Measurements from ENCODE around the gene CD44. TPM values are rescaled to one million over a fixed set of nuclear protein-coding genes. Genes with fewer than 3 reads are reported as not detected.

The CD44 gene
- total RNA-seq, 1 donor from 2014 or later: 613 TPM

GRCh38 chr11:35250621-35251020, 111.7 kb downstream of the CD44 start:
- peak in 1 of 2 donors; percentile 42 for ATAC-seq

DNA sequence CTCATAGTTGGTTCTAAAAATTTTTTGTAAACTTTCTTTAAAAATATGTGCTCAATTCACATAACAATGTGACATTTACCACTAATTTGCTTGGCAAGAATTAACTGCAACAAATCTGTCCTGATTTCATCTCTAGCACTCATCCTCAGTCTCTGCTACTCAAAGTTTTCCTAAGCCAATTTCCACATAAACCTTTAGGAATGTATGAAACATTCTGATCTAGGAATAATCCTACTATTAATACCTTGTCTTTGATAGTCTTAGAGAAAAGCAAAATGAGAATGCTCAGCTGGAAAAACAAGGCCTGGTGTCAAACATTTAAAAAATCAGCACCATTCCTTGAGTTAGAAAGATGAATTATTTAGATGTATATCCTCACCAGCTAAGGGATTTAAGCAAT, 114.3 kb downstream of the CD44 start:
- no peak for TF ChIP-seq CTCF (IDR thresholded peaks at IDR 0.05)
- no peaks in the 10 kb centered on the region for H3K36me3 ChIP-seq
- H3K4me3 ChIP-seq: no peak overlapping the region
- ATAC-seq (no peak), DNase-seq (no peak)
- no peaks in the 10 kb centered on the region for H3K9me3 ChIP-seq
- H3K27me3 ChIP-seq (ENCODE audit: low read depth): no peaks in the 10 kb centered on the region
- intact Hi-C loops (cut with DNase I): no loop called here
- peaks cover 5% of the 10 kb centered on the region for H3K4me1 ChIP-seq
- H3K27ac ChIP-seq: no peak overlapping the region

More at GRCh38 chr11:35250621-35251020, 111.7 kb downstream of the CD44 start:
- peaks cover 8% of the 10 kb centered on the region for H3K4me1 ChIP-seq
- no peak for TF ChIP-seq CTCF (IDR thresholded peaks at IDR 0.05)
- no peak overlapping the region for H3K27ac ChIP-seq
- H3K36me3 ChIP-seq: no peaks in the 10 kb centered on the region
- intact Hi-C loops (cut with DNase I): no loop called here
- H3K4me3 ChIP-seq: no peak overlapping the region
- no peaks in the 10 kb centered on the region for H3K9me3 ChIP-seq
- no peaks in the 10 kb centered on the region for H3K27me3 ChIP-seq (ENCODE audit: low read depth)
- no peak for DNase-seq

- no peak for TF ChIP-seq CTCF (IDR thresholded peaks at IDR 0.05)
- Histone ChIP-seq H3K36me3 (no peaks in the 10 kb centered on the region), H3K27me3 (ENCODE audit: low read depth) (no peaks in the 10 kb centered on the region), H3K4me3 (no peak overlapping the region), H3K4me1 (peaks cover 5% of the 10 kb centered on the region), H3K9me3 (no peaks in the 10 kb centered on the region), H3K27ac (no peak overlapping the region)
- ATAC-seq: no peak
- DNase-seq: no peak
- intact Hi-C loops (cut with DNase I): no loop called here
Measured at GRCh38 chr11:35255514-35255913, 116.5 kb downstream of the CD44 start.

DNA sequence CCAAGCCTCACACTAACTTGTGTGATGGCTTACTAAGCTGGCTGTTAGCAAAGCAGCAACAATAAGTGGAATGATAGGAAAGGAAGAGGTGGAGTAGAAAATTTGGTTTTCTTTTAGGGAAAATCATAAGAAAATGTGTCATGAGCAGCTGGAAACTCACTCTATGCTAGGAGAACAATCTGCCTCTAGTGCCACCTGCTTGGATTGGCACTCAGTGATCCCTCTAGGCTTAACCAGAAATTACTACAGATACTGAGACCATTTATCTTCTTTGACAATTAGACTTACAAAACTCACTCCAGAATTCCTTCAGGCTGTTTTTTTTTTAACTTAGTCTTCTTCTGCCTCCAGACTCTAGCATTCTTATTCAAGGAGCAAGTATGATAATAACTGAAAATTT, 117.3 kb downstream of the CD44 start:
- no peaks in the 10 kb centered on the region for H3K36me3 ChIP-seq
- H3K9me3 ChIP-seq: no peaks in the 10 kb centered on the region
- H3K27me3 ChIP-seq (ENCODE audit: low read depth): no peaks in the 10 kb centered on the region
- peaks cover 5% of the 10 kb centered on the region for H3K4me1 ChIP-seq
- no peak overlapping the region for H3K4me3 ChIP-seq
- DNase-seq: no peak
- no peak overlapping the region for H3K27ac ChIP-seq
- ATAC-seq: no peak
- TF ChIP-seq CTCF (IDR thresholded peaks at IDR 0.05): no peak
- intact Hi-C loops (cut with DNase I): no loop called here

GRCh38 chr11:35257281-35257680, 118.3 kb downstream of the CD44 start:
- intact Hi-C loops (cut with DNase I): no loop called here
- DNase-seq (no peak), ATAC-seq (peak; percentile 57 to 69)
- no peaks in the 10 kb centered on the region for H3K36me3 ChIP-seq
- no peaks in the 10 kb centered on the region for H3K9me3 ChIP-seq
- no peak overlapping the region for H3K27ac ChIP-seq
- no peak overlapping the region for H3K4me3 ChIP-seq
- H3K27me3 ChIP-seq (ENCODE audit: low read depth): no peaks in the 10 kb centered on the region
- TF ChIP-seq CTCF (IDR thresholded peaks at IDR 0.05): no peak
- H3K4me1 ChIP-seq: peaks cover 5% of the 10 kb centered on the region

DNA sequence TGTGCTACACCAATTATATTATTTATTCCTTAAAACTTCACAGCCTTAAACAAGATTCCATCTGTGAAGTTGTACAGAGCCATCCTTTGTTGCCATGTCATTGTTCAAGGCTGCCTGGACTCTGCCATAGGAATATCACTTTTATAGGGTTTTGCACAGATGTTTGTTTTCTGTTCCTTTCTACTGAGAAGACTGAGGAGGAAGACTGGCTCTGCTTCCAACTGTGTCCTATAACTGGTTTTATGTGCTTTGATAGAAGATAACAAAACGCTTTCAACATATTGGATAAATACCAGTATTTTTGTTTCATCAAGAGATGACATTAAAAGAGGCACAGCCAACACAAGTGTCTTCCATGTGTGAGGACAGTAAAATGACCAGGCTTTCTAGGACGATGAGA, 120.6 kb downstream of the CD44 start:
- no peaks in the 10 kb centered on the region for H3K9me3 ChIP-seq
- DNase-seq: no peak
- no peak overlapping the region for H3K4me3 ChIP-seq
- intact Hi-C loops (cut with DNase I): no loop called here
- TF ChIP-seq CTCF (IDR thresholded peaks at IDR 0.05): no peak
- no peak for ATAC-seq
- H3K27ac ChIP-seq: no peak overlapping the region
- H3K27me3 ChIP-seq (ENCODE audit: low read depth): no peaks in the 10 kb centered on the region
- peaks cover 5% of the 10 kb centered on the region for H3K4me1 ChIP-seq
- no peaks in the 10 kb centered on the region for H3K36me3 ChIP-seq
